Measurements from ENCODE around the gene ATP1A2. TPM values are rescaled to one million over a fixed set of nuclear protein-coding genes. Genes with fewer than 3 reads are reported as not detected.

ATP1A2 gene
- total RNA-seq, 2 experiments from 2014 or later = not detected

DNA sequence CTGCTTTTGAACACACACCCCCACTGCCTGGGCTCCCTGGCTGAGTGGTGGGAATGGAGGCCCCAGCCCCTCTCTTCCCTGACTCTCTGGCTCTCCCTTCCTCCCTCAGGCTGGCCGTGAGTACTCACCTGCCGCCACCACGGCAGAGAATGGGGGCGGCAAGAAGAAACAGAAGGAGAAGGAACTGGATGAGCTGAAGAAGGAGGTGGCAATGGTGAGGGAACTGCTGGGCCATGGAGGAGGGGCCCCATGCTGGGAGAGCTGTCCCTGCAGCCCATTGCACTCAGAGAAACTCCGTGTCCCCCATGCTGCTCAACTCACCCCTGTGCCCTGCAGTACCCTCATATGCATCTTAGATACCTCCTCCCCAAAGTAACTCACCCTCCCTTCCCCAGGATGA lies 5.2 kb downstream of the ATP1A2 start:
- intact Hi-C loops (cut with micrococcal nuclease) = no loop called here
- Mint-ChIP-seq H3K4me3 (no peak overlapping the region), H3K27ac (no peak overlapping the region), H3K36me3 (ENCODE audit: low read depth) (no peaks in the 10 kb centered on the region), H3K4me1 (ENCODE audit: low read depth) (no peaks in the 10 kb centered on the region), H3K9me3 (no peaks in the 10 kb centered on the region), H3K27me3 (peaks cover 7% of the 10 kb centered on the region)
- POLR2A ChIA-PET = no interaction called here
- DNase-seq (no peak), ATAC-seq (no peak)
- TF ChIP-seq, protein P1, sequence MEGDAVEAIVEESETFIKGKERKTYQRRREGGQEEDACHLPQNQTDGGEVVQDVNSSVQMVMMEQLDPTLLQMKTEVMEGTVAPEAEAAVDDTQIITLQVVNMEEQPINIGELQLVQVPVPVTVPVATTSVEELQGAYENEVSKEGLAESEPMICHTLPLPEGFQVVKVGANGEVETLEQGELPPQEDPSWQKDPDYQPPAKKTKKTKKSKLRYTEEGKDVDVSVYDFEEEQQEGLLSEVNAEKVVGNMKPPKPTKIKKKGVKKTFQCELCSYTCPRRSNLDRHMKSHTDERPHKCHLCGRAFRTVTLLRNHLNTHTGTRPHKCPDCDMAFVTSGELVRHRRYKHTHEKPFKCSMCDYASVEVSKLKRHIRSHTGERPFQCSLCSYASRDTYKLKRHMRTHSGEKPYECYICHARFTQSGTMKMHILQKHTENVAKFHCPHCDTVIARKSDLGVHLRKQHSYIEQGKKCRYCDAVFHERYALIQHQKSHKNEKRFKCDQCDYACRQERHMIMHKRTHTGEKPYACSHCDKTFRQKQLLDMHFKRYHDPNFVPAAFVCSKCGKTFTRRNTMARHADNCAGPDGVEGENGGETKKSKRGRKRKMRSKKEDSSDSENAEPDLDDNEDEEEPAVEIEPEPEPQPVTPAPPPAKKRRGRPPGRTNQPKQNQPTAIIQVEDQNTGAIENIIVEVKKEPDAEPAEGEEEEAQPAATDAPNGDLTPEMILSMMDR (IDR thresholded peaks at IDR 0.05) = no peak
- CTCF ChIA-PET = interaction anchor here (1.3 kb wide), 1 partner anchor 10 kb away, joined by 4 read pairs; no protein-coding TSS in a partner anchor

DNA sequence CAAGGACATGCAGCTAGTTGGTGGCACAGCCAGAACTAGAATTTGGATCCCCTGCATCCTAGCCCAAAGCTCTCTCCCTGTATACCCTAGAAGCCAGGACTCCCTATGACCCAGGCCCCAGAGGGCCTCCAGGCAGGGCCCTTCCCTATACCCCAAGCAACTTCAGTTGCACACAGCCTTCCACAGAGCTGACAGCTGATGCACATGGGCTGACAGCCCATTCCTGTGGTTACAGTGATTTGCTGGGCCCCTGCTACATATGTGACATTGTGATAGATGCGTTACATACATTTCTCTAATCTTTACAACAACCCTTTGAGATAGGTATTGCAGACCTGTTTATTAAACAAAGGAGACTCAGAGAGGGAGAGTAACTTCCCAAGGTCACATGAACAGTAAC lies 5.8 kb downstream of the ATP1A2 start:
- CTCF ChIA-PET = interaction anchor here (1.3 kb wide), 1 partner anchor 11 kb away, joined by 4 read pairs; no protein-coding TSS in a partner anchor

DNA sequence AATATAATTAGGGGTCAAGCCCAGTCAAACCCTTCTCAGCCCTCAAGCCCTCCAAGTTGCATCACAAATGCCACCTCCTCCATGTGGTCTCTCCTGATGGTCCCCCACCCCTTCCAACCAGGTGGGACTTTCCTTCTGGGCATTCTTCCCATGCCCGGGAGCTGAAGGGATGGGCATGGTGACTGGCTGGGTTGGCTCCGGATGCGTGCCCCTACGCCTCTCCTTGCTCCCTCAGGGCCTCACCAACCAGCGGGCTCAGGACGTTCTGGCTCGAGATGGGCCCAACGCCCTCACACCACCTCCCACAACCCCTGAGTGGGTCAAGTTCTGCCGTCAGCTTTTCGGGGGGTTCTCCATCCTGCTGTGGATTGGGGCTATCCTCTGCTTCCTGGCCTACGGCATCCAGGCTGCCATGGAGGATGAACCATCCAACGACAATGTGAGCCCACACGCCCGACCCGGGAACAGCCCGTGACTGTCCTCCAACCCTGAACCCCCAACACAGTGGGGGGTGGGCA lies 7.5 kb downstream of the ATP1A2 start:
- H3K4me3 Mint-ChIP-seq = no peak overlapping the region
- POLR2A ChIA-PET = no interaction called here
- no peaks in the 10 kb centered on the region for H3K36me3 Mint-ChIP-seq (ENCODE audit: low read depth)
- TF ChIP-seq, protein P1 (IDR thresholded peaks at IDR 0.05) = no peak
- no peak for DNase-seq
- H3K27me3 Mint-ChIP-seq = no peaks in the 10 kb centered on the region
- no peaks in the 10 kb centered on the region for H3K9me3 Mint-ChIP-seq
- CTCF ChIA-PET = interaction anchor here (1.3 kb wide), 1 partner anchor 22 kb away, joined by 4 read pairs; no protein-coding TSS in a partner anchor
- intact Hi-C loops (cut with micrococcal nuclease) = no loop called here
- no peak for ATAC-seq
- H3K4me1 Mint-ChIP-seq (ENCODE audit: low read depth) = no peaks in the 10 kb centered on the region
- no peak overlapping the region for H3K27ac Mint-ChIP-seq

More for the DNA sequence above, 5.8 kb downstream of the ATP1A2 start:
- DNase-seq (no peak), ATAC-seq (no peak)
- TF ChIP-seq, protein P1 (IDR thresholded peaks at IDR 0.05) = no peak
- no peak overlapping the region for H3K4me3 Mint-ChIP-seq
- no peaks in the 10 kb centered on the region for H3K36me3 Mint-ChIP-seq (ENCODE audit: low read depth)
- H3K27ac Mint-ChIP-seq = no peak overlapping the region
- intact Hi-C loops (cut with micrococcal nuclease) = no loop called here
- POLR2A ChIA-PET = no interaction called here
- H3K4me1 Mint-ChIP-seq (ENCODE audit: low read depth) = no peaks in the 10 kb centered on the region
- peaks cover 4% of the 10 kb centered on the region for H3K27me3 Mint-ChIP-seq
- H3K9me3 Mint-ChIP-seq = no peaks in the 10 kb centered on the region

DNA sequence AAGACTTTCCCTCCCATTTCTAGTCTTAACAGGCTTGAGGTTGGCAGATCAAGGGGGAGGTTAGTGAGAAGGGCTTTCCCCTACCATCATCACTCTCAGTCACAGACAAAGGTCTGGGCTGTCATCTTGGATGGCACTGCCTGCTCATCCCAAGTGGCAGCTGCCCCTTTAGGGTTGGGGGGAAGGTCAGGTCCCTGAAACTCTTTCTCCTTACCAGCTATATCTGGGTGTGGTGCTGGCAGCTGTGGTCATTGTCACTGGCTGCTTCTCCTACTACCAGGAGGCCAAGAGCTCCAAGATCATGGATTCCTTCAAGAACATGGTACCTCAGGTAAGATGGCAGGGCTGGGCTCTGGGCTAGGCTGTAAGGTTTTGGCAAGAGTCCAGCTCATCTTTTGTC lies 8.2 kb downstream of the ATP1A2 start:
- CTCF ChIA-PET = interaction anchor here (0.9 kb wide), 1 partner anchor 14 kb away, joined by 3 read pairs; no protein-coding TSS in a partner anchor
- ATAC-seq (no peak), DNase-seq (no peak)
- Mint-ChIP-seq H3K27me3 (no peaks in the 10 kb centered on the region), H3K9me3 (no peaks in the 10 kb centered on the region), H3K4me1 (ENCODE audit: low read depth) (no peaks in the 10 kb centered on the region), H3K4me3 (no peak overlapping the region), H3K36me3 (ENCODE audit: low read depth) (no peaks in the 10 kb centered on the region), H3K27ac (no peak overlapping the region)
- intact Hi-C loops (cut with micrococcal nuclease) = no loop called here
- POLR2A ChIA-PET = no interaction called here
- TF ChIP-seq, protein P1 (IDR thresholded peaks at IDR 0.05) = no peak

DNA sequence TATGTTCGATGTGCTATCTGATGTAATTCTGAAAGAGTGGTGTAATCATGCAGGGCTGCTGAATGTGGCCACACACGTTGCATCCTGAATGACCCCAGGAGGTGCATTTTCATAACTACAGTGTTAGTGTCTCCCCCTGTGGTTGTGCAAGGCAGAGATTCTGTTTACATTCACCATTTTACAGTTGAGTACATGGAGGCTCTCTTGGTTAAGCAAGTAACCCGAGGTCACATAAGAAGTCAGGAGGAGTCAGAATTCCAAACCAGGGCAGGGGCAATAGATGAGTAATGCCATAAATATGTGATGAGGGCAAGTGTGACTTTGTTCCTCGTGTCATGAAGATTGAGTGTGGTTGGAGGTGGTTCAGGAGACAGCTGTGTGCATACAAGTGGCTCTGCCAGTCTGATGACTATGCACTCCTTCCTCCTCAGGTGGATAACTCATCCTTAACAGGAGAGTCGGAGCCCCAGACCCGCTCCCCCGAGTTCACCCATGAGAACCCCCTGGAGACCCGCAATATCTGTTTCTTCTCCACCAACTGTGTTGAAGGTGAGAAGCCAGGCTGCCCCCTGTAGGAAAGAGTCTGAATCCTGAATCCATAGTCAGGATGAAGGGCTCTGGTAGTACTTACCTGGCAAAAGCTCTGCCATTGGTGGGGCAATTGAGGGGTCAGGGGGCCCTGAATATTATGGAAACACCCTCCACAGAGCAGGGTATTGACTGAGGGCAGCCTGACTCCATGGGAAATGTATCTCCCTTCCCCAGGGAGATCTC lies 9.3 kb downstream of the ATP1A2 start:
- POLR2A ChIA-PET = no interaction called here
- no peaks in the 10 kb centered on the region for H3K27me3 Mint-ChIP-seq
- intact Hi-C loops (cut with micrococcal nuclease) = no loop called here
- no peaks in the 10 kb centered on the region for H3K36me3 Mint-ChIP-seq (ENCODE audit: low read depth)
- H3K9me3 Mint-ChIP-seq = no peaks in the 10 kb centered on the region
- ATAC-seq = no peak
- DNase-seq = no peak
- H3K4me3 Mint-ChIP-seq = no peak overlapping the region
- H3K4me1 Mint-ChIP-seq (ENCODE audit: low read depth) = no peaks in the 10 kb centered on the region
- TF ChIP-seq, protein P1 (IDR thresholded peaks at IDR 0.05) = no peak
- CTCF ChIA-PET = interaction anchor here (1.7 kb wide), 1 partner anchor 39 kb away, joined by 5 read pairs; no protein-coding TSS in a partner anchor
- H3K27ac Mint-ChIP-seq = no peak overlapping the region

All from activated CD8-positive, alpha-beta T cell treated with anti-CD3 and anti-CD28 coated beads for 36 hours (primary cell).